COLO668 (cell line): ENCODE results near the gene ACTR10.

ENCODE experiments used
- DNase-seq: peaks from one replicate; lab custom pipeline; 2025; ENCODE audit not compliant: unreplicated experiment; lab: John Stamatoyannopoulos, UW

ACTR10 gene

GRCh38 chr14:58199726-58200479, at the start of gene ACTR10:
TSS of gene ACTR10 (plus strand) at chr14:58200149. CDS start at chr14:58200218, 69 bp downstream.
- peak; percentile 98 for DNase-seq

GRCh38 chr14:58150243-58150805, 49.6 kb upstream of the ACTR10 start:
- no peak for DNase-seq

- DNase-seq = peak; percentile 78
These were observed 48.6 kb upstream of the ACTR10 start for GRCh38 chr14:58151133-58152013.

GRCh38 chr14:58152014-58152857, 47.7 kb upstream of the ACTR10 start, which contains the start of gene ARMH4:
TSS of gene ARMH4 (minus strand) at chr14:58152213. CDS start at chr14:58139358, 12,855 bp downstream.
- peak; percentile 92 for DNase-seq

GRCh38 chr14:58160561-58160960, 39.4 kb upstream of the ACTR10 start:
- DNase-seq = no peak

- DNase-seq = peak; percentile 86
These were observed 33.7 kb upstream of the ACTR10 start for GRCh38 chr14:58166005-58166983.

GRCh38 chr14:58167057-58167456, 32.9 kb upstream of the ACTR10 start:
- no peak for DNase-seq

- DNase-seq = no peak
These were observed 32.1 kb upstream of the ACTR10 start for GRCh38 chr14:58167891-58168290.

GRCh38 chr14:58171090-58171489, 28.9 kb upstream of the ACTR10 start:
- peak; percentile 77 for DNase-seq

- DNase-seq = no peak
These were observed 22.8 kb upstream of the ACTR10 start for GRCh38 chr14:58177125-58177524.

GRCh38 chr14:58189176-58189575, 10.8 kb upstream of the ACTR10 start:
- DNase-seq = no peak

- DNase-seq = no peak
These were observed 8.0 kb upstream of the ACTR10 start for GRCh38 chr14:58191763-58192601.

GRCh38 chr14:58193542-58193941, 6.4 kb upstream of the ACTR10 start:
- no peak for DNase-seq

GRCh38 chr14:58196198-58196597, 3.8 kb upstream of the ACTR10 start:
- no peak for DNase-seq

- no peak for DNase-seq
These were observed 1.9 kb upstream of the ACTR10 start for GRCh38 chr14:58198086-58198485.

- DNase-seq = no peak
These were observed 512 bp downstream of the ACTR10 start for GRCh38 chr14:58200480-58200841.

GRCh38 chr14:58200846-58201245, 897 bp downstream of the ACTR10 start:
- no peak for DNase-seq

- no peak for DNase-seq
These were observed 13.2 kb downstream of the ACTR10 start for GRCh38 chr14:58213176-58213575.
